WERI-Rb-1 (cell line): ENCODE results near the gene EPHA3.

ENCODE experiments used
- DNase-seq: peaks from one replicate; pipeline ENCODE4 v3.0.0-alpha.2; 2020
- H3K27ac ChIP-seq: fragments of 250-450 bp; sonication (Bioruptor Pico); 2 replicates; pipeline ENCODE4 v1.5.1; 2020; ENCODE audit warnings: mild to moderate bottlenecking, moderate library complexity
- H3K27me3 ChIP-seq: fragments of 250-450 bp; sonication (Bioruptor Pico); 2 replicates; pipeline ENCODE4 v1.5.1; 2021; ENCODE audit warnings: mild to moderate bottlenecking, low read depth, moderate library complexity; ENCODE audit not compliant: insufficient read depth, severe bottlenecking
- H3K36me3 ChIP-seq: fragments of 250-450 bp; sonication (Bioruptor Pico); 2 replicates; pipeline ENCODE4 v1.5.1; 2020; ENCODE audit warnings: mild to moderate bottlenecking, moderate library complexity
- H3K4me3 ChIP-seq: 2 replicates; pipeline ENCODE4 v1.5.1; 2011; ENCODE audit warnings: low read depth, mild to moderate bottlenecking, control low read depth, low read length
- H3K9me3 ChIP-seq: fragments of 250-450 bp; sonication (Bioruptor Pico); 2 replicates; pipeline ENCODE4 v1.5.1; 2021; ENCODE audit warnings: mild to moderate bottlenecking, moderate library complexity; ENCODE audit not compliant: severe bottlenecking
- CTCF ChIP-seq: IDR thresholded peaks from 2 replicates; pipeline ENCODE4 v1.5.1; 2011; ENCODE audit warnings: low read depth, mild to moderate bottlenecking, control low read depth, inconsistent platforms, low read length

The EPHA3 gene

DNA sequence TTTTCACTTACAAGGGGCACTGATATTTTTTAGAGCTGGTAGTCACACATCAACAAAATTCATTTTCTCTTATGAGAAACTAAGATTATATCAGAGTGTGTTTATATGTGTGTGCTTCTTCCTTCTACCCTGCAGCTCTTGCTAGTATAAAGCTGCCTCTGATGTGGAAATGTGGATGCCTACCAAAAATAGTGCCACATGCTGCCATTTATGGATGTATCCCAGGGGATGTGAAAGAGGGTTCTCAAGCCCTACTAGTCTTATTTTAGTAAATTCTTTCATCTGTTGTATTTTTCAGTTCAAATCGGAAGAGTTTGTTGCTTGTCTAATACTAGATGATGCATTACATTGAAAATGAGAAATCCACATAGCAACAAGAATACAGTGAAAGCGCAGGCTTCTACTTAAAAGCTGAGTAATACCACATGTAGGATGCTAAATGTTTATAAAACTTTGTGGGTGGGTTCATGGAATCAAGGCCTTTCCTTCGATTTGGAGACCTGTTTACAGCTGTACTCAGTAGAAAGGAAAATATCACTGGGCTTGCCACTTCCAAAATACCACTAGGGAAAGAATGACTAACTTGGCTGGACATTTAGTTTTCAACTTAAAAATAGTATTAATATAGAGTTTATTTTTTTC is 399.2 kb downstream of the EPHA3 start:
- H3K27ac ChIP-seq, result no peak overlapping the region
- H3K36me3 ChIP-seq, result no peaks in the 10 kb centered on the region
- H3K4me3 ChIP-seq, result no peak overlapping the region
- H3K27me3 ChIP-seq, result no peaks in the 10 kb centered on the region
- H3K9me3 ChIP-seq, result no peaks in the 10 kb centered on the region
- no peak for DNase-seq
- TF ChIP-seq CTCF, result no peak

DNA sequence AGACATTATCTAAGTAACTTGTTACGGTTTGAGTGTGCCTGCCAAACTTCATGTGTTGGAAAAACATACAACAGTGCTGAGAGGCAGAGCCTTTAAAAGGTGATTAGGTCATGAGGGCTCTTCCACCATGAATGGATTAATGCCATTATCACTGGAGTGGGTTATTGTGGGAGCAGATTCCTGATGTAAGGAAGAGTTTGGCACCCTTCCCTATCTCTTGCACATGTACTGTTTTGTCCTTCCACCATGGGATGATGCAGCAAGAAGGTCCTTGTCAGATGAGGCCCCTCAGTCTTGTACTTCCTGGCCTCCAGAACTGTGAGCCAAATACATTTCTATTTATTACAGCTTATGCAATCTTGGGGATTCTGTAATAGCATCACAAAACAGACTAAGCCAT is 413.9 kb downstream of the EPHA3 start:
- DNase-seq, result no peak
- TF ChIP-seq CTCF, result no peak
- Histone ChIP-seq H3K9me3 (no peaks in the 10 kb centered on the region), H3K4me3 (no peak overlapping the region), H3K27me3 (no peaks in the 10 kb centered on the region), H3K27ac (no peak overlapping the region), H3K36me3 (no peaks in the 10 kb centered on the region)

DNA sequence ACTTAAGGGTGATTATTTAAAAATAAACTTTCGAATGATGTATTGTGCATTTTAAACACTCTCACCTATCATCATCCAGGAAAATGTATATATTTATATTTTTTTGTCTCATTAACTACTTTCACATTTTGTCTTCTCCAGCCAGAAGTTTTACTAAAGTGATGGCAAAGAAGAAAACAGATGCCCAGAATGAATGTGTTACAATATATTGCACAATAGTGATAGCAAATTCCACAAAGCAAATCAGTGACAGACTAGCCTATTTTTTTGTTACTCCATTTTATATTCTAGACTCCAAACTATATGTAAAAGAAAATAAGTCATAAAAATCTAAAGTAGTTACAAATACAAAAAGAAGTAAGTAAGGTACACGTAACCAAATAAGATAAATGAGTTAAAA is 414.7 kb downstream of the EPHA3 start:
- no peak overlapping the region for H3K4me3 ChIP-seq
- no peak overlapping the region for H3K27ac ChIP-seq
- no peak for DNase-seq
- no peaks in the 10 kb centered on the region for H3K27me3 ChIP-seq
- no peaks in the 10 kb centered on the region for H3K9me3 ChIP-seq
- no peaks in the 10 kb centered on the region for H3K36me3 ChIP-seq
- TF ChIP-seq CTCF, result no peak

DNA sequence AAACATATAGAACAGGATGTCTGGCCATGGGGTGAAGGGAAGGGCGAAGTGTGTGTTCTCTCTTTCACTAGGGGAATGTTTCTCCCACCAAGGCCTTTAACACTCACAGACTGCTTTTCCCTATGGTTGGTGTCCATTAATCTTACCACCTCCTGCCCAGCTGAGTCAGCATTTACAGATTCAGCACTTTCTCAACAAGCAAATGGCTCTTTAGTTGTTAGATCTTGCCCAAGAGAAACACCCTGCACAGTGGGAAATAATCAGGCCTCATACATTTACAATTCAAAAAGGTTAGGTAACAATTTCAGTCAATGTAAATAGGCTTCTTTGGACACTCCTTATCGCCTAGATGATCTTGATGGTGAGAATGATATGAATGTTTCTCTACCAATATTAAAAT is 418.2 kb downstream of the EPHA3 start:
- no peak for DNase-seq

GRCh38 chr3:89527736-89528305 is 420.4 kb downstream of the EPHA3 start:
- H3K27me3 ChIP-seq, result no peaks in the 10 kb centered on the region
- no peak for TF ChIP-seq CTCF
- no peaks in the 10 kb centered on the region for H3K9me3 ChIP-seq
- no peak overlapping the region for H3K27ac ChIP-seq
- no peak overlapping the region for H3K4me3 ChIP-seq
- no peaks in the 10 kb centered on the region for H3K36me3 ChIP-seq
- no peak for DNase-seq

More for the DNA sequence above, 418.2 kb downstream of the EPHA3 start:
- no peaks in the 10 kb centered on the region for H3K9me3 ChIP-seq
- H3K4me3 ChIP-seq, result no peak overlapping the region
- TF ChIP-seq CTCF, result no peak
- no peak overlapping the region for H3K27ac ChIP-seq
- no peaks in the 10 kb centered on the region for H3K36me3 ChIP-seq
- H3K27me3 ChIP-seq, result no peaks in the 10 kb centered on the region
